K562 (cell line): Measurements from ENCODE around the gene PLCB1. TPM values are rescaled to one million over a fixed set of nuclear protein-coding genes. Genes with fewer than 3 reads are reported as not detected.

Source experiments
- ATAC-seq: fragments of 200-7000 bp; cut with Tn5 transposase; 3 replicates; pipeline ENCODE4 v1.9.1; 2020; ENCODE audit warnings: moderate library complexity
- BruUV-seq: library from RNA; stranded (reverse); fragments of 400-500 nt; replicated peaks from 2 replicates; lab custom pipeline; 2021; lab: Mats Ljungman, UMichigan
- CTCF ChIA-PET: fragments of 300-600 bp; formaldehyde crosslinking; extraction: SDS; loops from one replicate; lab custom pipeline; 2021; ENCODE audit warnings: low intra/inter-chr PET ratio; lab: Yijun Ruan, JAX
- POLR2A ChIA-PET: fragments of 300-600, 350-650 bp; sonication (Branson Sonifier 250); formaldehyde crosslinking; extraction: SDS; loops from one replicate; lab custom pipeline; 2021; ENCODE audit warnings: antibody characterized with exemption, inconsistent platforms; lab: Yijun Ruan, JAX
- DNase-seq, 4 experiments: peaks; one replicate each; pipeline versions ENCODE4 v3.0.0 to v3.0.0-alpha.2; 2011 to 2018; ENCODE audit warnings: low spot score in 3 of 4, mixed read lengths in 3 of 4; ENCODE audit errors: extremely low read depth in 1 of 4
- FAIRE-seq: peaks from 2 replicates; lab custom pipeline; 2011; peaks lifted over from hg19 to GRCh38; lab: Jason Lieb, UNC
- H2AFZ ChIP-seq: 2 replicates; pipeline ENCODE4 v1.6.0; 2011; ENCODE audit warnings: low read depth, low read length, control low read depth, inconsistent platforms
- H3K27ac ChIP-seq: fragments of 200-600 bp; 3 replicates; pipeline ENCODE4 v1.8.0; 2011; ENCODE audit warnings: low read depth, mild to moderate bottlenecking, control low read depth, inconsistent platforms, low read length, moderate library complexity, mixed read lengths; ENCODE audit errors: extremely low read depth
- H3K27me3 ChIP-seq, 2 experiments: fragments of 300-600 bp in 1 of 2; 2 replicates in 1 of 2; 3 replicates in 1 of 2; pipeline versions ENCODE4 v1.6.0 to v1.8.0; 2011; ENCODE audit warnings: inconsistent platforms in 2 of 2, low read length in 2 of 2, mild to moderate bottlenecking in 1 of 2, mixed read lengths in 1 of 2, moderate library complexity in 1 of 2; ENCODE audit not compliant: control insufficient read depth in 2 of 2, insufficient read depth in 2 of 2
- H3K36me3 ChIP-seq: fragments of 300-600 bp; 3 replicates; pipeline ENCODE4 v1.8.0; 2011; ENCODE audit warnings: mild to moderate bottlenecking, low read length, inconsistent platforms; ENCODE audit not compliant: control insufficient read depth, insufficient read depth
- H3K4me1 ChIP-seq, 2 experiments: fragments of 200-600 bp in 1 of 2; replicated peaks in 1 of 2; 2 replicates in 1 of 2; 3 replicates in 1 of 2; pipeline versions ENCODE4 v1.5.1 to v1.8.0; 2011; ENCODE audit warnings: inconsistent platforms in 2 of 2, low read length in 2 of 2, mild to moderate bottlenecking in 1 of 2, mixed read lengths in 1 of 2, moderate library complexity in 1 of 2; ENCODE audit not compliant: control insufficient read depth in 2 of 2, insufficient read depth in 2 of 2
- H3K4me2 ChIP-seq: 2 replicates; pipeline ENCODE4 v1.6.1; 2011; ENCODE audit warnings: low read length, control low read depth, inconsistent platforms, mixed read lengths; ENCODE audit not compliant: insufficient read depth
- H3K4me3 ChIP-seq: fragments of 200-600 bp; sonication (generic), shearing (Covaris generic); 2 replicates; pipeline ENCODE4 v1.5.1; 2016; ENCODE audit warnings: control low read depth, inconsistent platforms
- H3K79me2 ChIP-seq: fragments of 200-600 bp; 3 replicates; pipeline ENCODE4 v1.8.0; 2011; ENCODE audit warnings: low read length, inconsistent platforms; ENCODE audit not compliant: control insufficient read depth, insufficient read depth
- H3K9ac ChIP-seq, 2 experiments: 2 replicates each; pipeline versions ENCODE4 v1.6.0 to v1.6.1; 2011; ENCODE audit warnings: low read depth in 2 of 2, low read length in 2 of 2, control low read depth in 1 of 2, inconsistent platforms in 1 of 2, mild to moderate bottlenecking in 1 of 2, mixed read lengths in 1 of 2; ENCODE audit not compliant: insufficient read depth in 1 of 2
- H3K9me1 ChIP-seq: one replicate; pipeline ENCODE4 v1.6.0; 2011; ENCODE audit warnings: inconsistent platforms, mild to moderate bottlenecking, low read length, moderate library complexity; ENCODE audit not compliant: control insufficient read depth, insufficient read depth
- H3K9me3 ChIP-seq: replicated peaks from 2 replicates; pipeline ENCODE4 v1.5.1; 2011; ENCODE audit warnings: low read depth, low read length, inconsistent platforms; ENCODE audit not compliant: control insufficient read depth, insufficient read depth
- H4K20me1 ChIP-seq: replicated peaks from 2 replicates; pipeline ENCODE4 v1.6.1; 2011; ENCODE audit warnings: low read length, inconsistent platforms, mixed read lengths; ENCODE audit not compliant: control insufficient read depth, insufficient read depth
- CBX1 ChIP-seq: sonication (generic); IDR thresholded peaks from 2 replicates; pipeline ENCODE4 v1.6.1; 2016; ENCODE audit warnings: antibody characterized with exemption, low read depth, mild to moderate bottlenecking
- CCAR2 ChIP-seq: fragments of 200-400 bp; formaldehyde crosslinking; IDR thresholded peaks from 2 replicates; pipeline ENCODE4 v1.6.1; 2017; ENCODE audit warnings: mild to moderate bottlenecking, low read depth, low read length
- EGR1 ChIP-seq: fragments of 450-650 bp; conservative IDR thresholded peaks from 2 replicates; pipeline ENCODE4 v1.6.1; 2017; ENCODE audit warnings: mild to moderate bottlenecking
- FIP1L1 ChIP-seq: fragments of 200-400 bp; formaldehyde crosslinking; IDR thresholded peaks from 2 replicates; pipeline ENCODE4 v1.6.1; 2018; ENCODE audit warnings: mild to moderate bottlenecking, low read depth, low read length; ENCODE audit not compliant: poor library complexity, severe bottlenecking
- HMG20B ChIP-seq: fragments of 250-450 bp; sonication (Bioruptor Pico); IDR thresholded peaks from 2 replicates; pipeline ENCODE4 v1.5.0; 2021; ENCODE audit warnings: mild to moderate bottlenecking
- NONO ChIP-seq, 2 experiments: fragments of 200-400 bp in 1 of 2; fragments of 450-650 bp in 1 of 2; formaldehyde crosslinking in 1 of 2; IDR thresholded peaks; 2 replicates each; pipeline ENCODE4 v1.6.1; 2017; ENCODE audit warnings: low read depth in 2 of 2, mild to moderate bottlenecking in 2 of 2, moderate library complexity in 2 of 2, low read length in 1 of 2
- RFX1 ChIP-seq: fragments of 450-650 bp; IDR thresholded peaks from 2 replicates; pipeline ENCODE4 v1.6.1; 2016; ENCODE audit warnings: mild to moderate bottlenecking, moderate library complexity
- SMAD1 ChIP-seq: fragments of 150-350 bp; IDR thresholded peaks from 2 replicates; pipeline ENCODE4 v1.6.1; 2014; ENCODE audit warnings: low read length, low read depth; ENCODE audit not compliant: partially characterized antibody
- SRSF9 ChIP-seq: fragments of 200-400 bp; formaldehyde crosslinking; IDR thresholded peaks from 2 replicates; pipeline ENCODE4 v1.6.1; 2017; ENCODE audit warnings: low read depth, low read length, borderline replicate concordance
- SUPT5H ChIP-seq: fragments of 450-650 bp; IDR thresholded peaks from 2 replicates; pipeline ENCODE4 v1.6.1; 2016
- TFE3 ChIP-seq: fragments of 450-650 bp; formaldehyde crosslinking; IDR thresholded peaks from 2 replicates; pipeline ENCODE4 v1.4.0; 2020; ENCODE audit warnings: mild to moderate bottlenecking, mixed read lengths
- VEZF1 ChIP-seq: fragments of 200-800 bp; sonication (Bioruptor generic); IDR thresholded peaks from 2 replicates; pipeline ENCODE4 v1.6.1; 2017; ENCODE audit warnings: missing genetic modification characterization, missing compliant biosample characterization
- ZNF324 ChIP-seq: fragments of 250-450 bp; sonication (Bioruptor Pico); IDR thresholded peaks from 2 replicates; pipeline ENCODE4 v1.4.0; 2020; ENCODE audit warnings: mild to moderate bottlenecking
- ZNF347 ChIP-seq: fragments of 450-650 bp; formaldehyde crosslinking; IDR thresholded peaks from 2 replicates; pipeline ENCODE4 v1.4.0; 2020; ENCODE audit warnings: low read depth, mild to moderate bottlenecking, moderate library complexity
- WGBS: fragments of 100-300 bp; shearing (Covaris generic); methylation state at CpG from one replicate; pipeline ENCODE4 v1.1.6; 2016; ENCODE audit warnings: low coverage, mixed read lengths; ENCODE audit not compliant: insufficient coverage; ENCODE audit errors: missing lambda C conversion rate; 5-methylcytosine and 5-hydroxymethylcytosine counted together
- in situ Hi-C: fragments of 300-500 bp; cut with MboI; formaldehyde crosslinking; loops from 4 replicates; pipeline ENCODE4 v1.15.0; 2018; ENCODE audit warnings: inconsistent platforms, mixed read lengths
- intact Hi-C: fragments of 100-400 bp; cut with micrococcal nuclease; formaldehyde crosslinking; loops from 2 replicates; pipeline ENCODE4 v1.14.2; 2022
- polyA plus RNA-seq, 8 experiments: library from polyadenylated mRNA; depleted of rRNA in 4 of 8; stranded (reverse) in 5 of 8; unstranded in 3 of 8; fragments of >200 nt; fragmentation: Nextera tagmentation in 2 of 8; fragmentation: Illumina TruSeq in 1 of 8; extraction: Ambion mirVana in 2 of 8; extraction: Trizol in 1 of 8; gene quantifications; 2 replicates each; pipeline versions ENCODE4 v1.2.1 to v1.2.3, GENCODE V29; 2011 to 2014; ENCODE audit warnings: inconsistent platforms in 1 of 8, missing spikeins in 1 of 8
- total RNA-seq, 7 experiments: library from RNA; depleted of rRNA in 6 of 7; stranded (reverse); fragments of >200 nt in 6 of 7; fragmentation: Illumina TruSeq in 2 of 7; extraction: Trizol in 2 of 7; gene quantifications; 2 replicates each; pipeline versions ENCODE4 v1.2.1 to v1.2.3, GENCODE V29; 2011 to 2021; ENCODE audit warnings: low replicate concordance in 1 of 7

PLCB1 gene
- total and polyA plus RNA-seq, 9 of the 15 experiments (the other 6 are each of a cell fraction or from before 2014, with no cell fraction given), result 0.34 to 3.1 (median 1.3) TPM

DNA sequence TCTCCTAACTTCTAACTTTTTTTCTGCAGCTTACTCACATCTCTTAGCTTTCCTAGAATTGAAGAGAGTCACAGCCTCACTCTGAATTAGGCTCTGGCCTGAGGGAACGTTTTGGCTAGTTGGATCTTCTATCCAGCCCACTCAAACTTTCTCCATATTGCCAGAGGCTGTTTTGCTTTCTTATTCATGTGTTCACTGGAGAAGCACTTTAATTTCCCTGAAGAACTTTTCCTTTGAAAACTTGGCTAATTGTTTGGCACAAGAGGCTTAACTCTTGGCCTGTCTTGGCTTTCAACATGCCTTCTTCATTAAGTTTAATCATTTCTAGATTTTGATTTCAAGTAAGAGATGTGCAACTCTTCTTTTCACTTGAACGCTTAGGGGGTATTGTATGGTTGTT, 798.7 kb downstream of the PLCB1 start:
- H2AFZ ChIP-seq, result no peak overlapping the region
- no peak for ATAC-seq
- BruUV-seq, result no TSS peak
- no peaks in the 10 kb centered on the region for H3K4me1 ChIP-seq
- FAIRE-seq, result no peak
- no peaks in the 10 kb centered on the region for H3K27me3 ChIP-seq
- no peak overlapping the region for H3K9ac ChIP-seq
- no peak for DNase-seq
- H4K20me1 ChIP-seq, result no peaks in the 10 kb centered on the region
- in situ Hi-C loops, result no loop called here
- H3K9me3 ChIP-seq, result no peaks in the 10 kb centered on the region
- intact Hi-C loops, result no loop called here
- H3K9me1 ChIP-seq, result no peaks in the 10 kb centered on the region
- no peak overlapping the region for H3K27ac ChIP-seq
- TF ChIP-seq ZNF324 (no peak), RFX1 (no peak), SUPT5H (no peak), ZNF347 (no peak), CBX1 (no peak), EGR1 (no peak), NONO (IDR thresholded peaks at IDR 0.05; ENCODE audit: low read depth in 2 of 2, low read length in 1 of 2) (no peak), TFE3 (CRISPR knock-in tag) (no peak), HMG20B (CRISPR knock-in tag) (no peak), CCAR2 (no peak), SMAD1 (no peak), SRSF9 (no peak), VEZF1 (CRISPR knock-in tag) (no peak), FIP1L1 (no peak)
- no peaks in the 10 kb centered on the region for H3K36me3 ChIP-seq
- no peak overlapping the region for H3K4me2 ChIP-seq
- 0% methylated on average over 2 of the region's 2 CpGs for WGBS
- H3K79me2 ChIP-seq, result no peaks in the 10 kb centered on the region
- CTCF ChIA-PET, result no interaction called here
- no peak overlapping the region for H3K4me3 ChIP-seq
- POLR2A ChIA-PET, result no interaction called here
